ENCODE measurements around the gene HOXC12.

- TF ChIP-seq ETV6 (CRISPR knock-in tag; IDR thresholded peaks at IDR 0.05) (no peak), FOXP1 (CRISPR knock-in tag; IDR thresholded peaks at IDR 0.05; ENCODE audit: borderline replicate concordance) (no peak), CREB1 (CRISPR knock-in tag; IDR thresholded peaks at IDR 0.05) (no peak), ZNF423 (CRISPR knock-in tag; IDR thresholded peaks at IDR 0.05) (no peak), CTCF (IDR thresholded peaks at IDR 0.05) (no peak), MAX (CRISPR knock-in tag; IDR thresholded peaks at IDR 0.05) (no peak), TEAD1 (CRISPR knock-in tag; IDR thresholded peaks at IDR 0.05) (no peak), MXD4 (CRISPR knock-in tag; IDR thresholded peaks at IDR 0.05; ENCODE audit: borderline replicate concordance) (no peak), JUN (CRISPR knock-in tag; IDR thresholded peaks at IDR 0.05) (no peak), NR3C1 (CRISPR knock-in tag; conservative IDR thresholded peaks at IDR 0.05; ENCODE audit: low read depth) (no peak), IRF2 (CRISPR knock-in tag; IDR thresholded peaks at IDR 0.05; ENCODE audit: borderline replicate concordance, low read depth) (no peak), E2F5 (CRISPR knock-in tag; IDR thresholded peaks at IDR 0.05) (no peak), ZNF317 (CRISPR knock-in tag; IDR thresholded peaks at IDR 0.05; ENCODE audit: borderline replicate concordance, low read depth) (no peak)
These were observed 36.4 kb downstream of the HOXC12 start for GRCh38 chr12:53991077-53991460.

Measured in WTC11 (cell line).